ENCODE data around the gene NPAS2. TPM values are rescaled to one million over a fixed set of nuclear protein-coding genes. Genes with fewer than 3 reads are reported as not detected.

The NPAS2 gene
- total RNA-seq, 1 donor from 2014 or later: 10.7 TPM

DNA sequence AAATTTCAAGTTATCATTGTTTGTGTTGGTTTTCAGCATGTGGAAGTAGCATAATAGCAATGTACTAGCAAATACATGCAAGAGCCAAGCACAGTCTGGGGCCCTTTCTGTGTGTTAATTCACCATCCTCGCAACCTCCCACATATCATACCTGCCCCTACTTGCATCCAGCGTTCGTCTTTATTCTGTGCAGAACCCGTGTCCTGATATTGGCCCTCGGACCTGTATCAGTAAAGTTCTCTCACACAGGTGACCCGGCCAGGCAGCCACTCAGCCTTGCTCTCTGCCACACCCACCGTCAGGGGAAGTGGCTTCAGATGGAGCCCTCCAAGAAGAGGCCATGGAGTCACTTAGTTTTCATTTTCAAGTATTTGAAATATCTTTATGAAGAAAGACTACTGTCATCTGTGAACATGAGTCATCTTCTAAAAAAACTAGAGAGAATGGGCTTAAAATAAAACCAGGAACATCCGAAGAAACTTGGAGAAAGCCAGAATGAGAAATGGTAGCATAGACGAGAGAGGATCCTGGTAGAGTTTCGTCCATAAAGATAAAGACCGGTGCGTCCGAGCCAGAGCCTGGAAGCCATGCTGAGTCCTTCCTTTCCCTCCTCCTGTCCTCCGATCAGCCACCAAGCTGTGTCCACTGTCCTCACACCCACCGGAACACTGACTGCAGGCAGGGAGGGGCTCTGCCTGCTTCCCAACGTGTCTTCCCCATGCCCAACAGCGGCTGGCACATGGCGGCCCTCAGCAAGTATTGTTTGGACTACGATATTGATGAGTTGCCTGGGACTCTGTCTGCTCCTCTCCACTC is 124.9 kb downstream of the NPAS2 start:
- TF ChIP-seq CTCF (conservative IDR thresholded peaks at IDR 0.05): no peak
- DNase-seq (ENCODE audit: extremely low spot score, unreplicated experiment): no peak
- no peak overlapping the region for H3K4me3 Mint-ChIP-seq
- no peak overlapping the region for H3K27ac Mint-ChIP-seq
- H3K9me3 Mint-ChIP-seq: no peaks in the 10 kb centered on the region
- peaks cover 5% of the 10 kb centered on the region for H3K27me3 Mint-ChIP-seq
- peaks cover 5% of the 10 kb centered on the region for H3K36me3 Mint-ChIP-seq
- peaks cover 8% of the 10 kb centered on the region for H3K4me1 Mint-ChIP-seq (ENCODE audit: unreplicated experiment)

DNA sequence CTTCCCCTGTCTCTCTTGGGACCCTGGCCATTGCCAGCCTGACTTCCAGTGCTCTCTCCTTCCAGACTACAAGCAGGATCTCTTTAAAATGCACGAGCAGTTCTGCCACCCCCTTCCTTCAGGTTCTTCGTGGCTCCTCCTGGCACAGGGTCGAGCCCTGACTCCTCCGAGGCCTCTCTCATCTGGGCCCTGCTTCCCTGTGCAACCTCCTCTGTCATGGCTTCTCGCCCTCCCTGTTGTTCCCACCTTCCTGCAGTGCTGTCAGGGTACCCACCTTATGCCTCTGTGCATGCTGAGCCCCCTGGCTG is 125.4 kb downstream of the NPAS2 start:
- Mint-ChIP-seq H3K27ac (no peak overlapping the region), H3K36me3 (peaks cover 8% of the 10 kb centered on the region), H3K27me3 (peaks cover 5% of the 10 kb centered on the region), H3K4me3 (no peak overlapping the region), H3K9me3 (no peaks in the 10 kb centered on the region), H3K4me1 (ENCODE audit: unreplicated experiment) (peaks cover 8% of the 10 kb centered on the region)
- TF ChIP-seq CTCF (conservative IDR thresholded peaks at IDR 0.05): no peak
- DNase-seq (ENCODE audit: extremely low spot score, unreplicated experiment): no peak

DNA sequence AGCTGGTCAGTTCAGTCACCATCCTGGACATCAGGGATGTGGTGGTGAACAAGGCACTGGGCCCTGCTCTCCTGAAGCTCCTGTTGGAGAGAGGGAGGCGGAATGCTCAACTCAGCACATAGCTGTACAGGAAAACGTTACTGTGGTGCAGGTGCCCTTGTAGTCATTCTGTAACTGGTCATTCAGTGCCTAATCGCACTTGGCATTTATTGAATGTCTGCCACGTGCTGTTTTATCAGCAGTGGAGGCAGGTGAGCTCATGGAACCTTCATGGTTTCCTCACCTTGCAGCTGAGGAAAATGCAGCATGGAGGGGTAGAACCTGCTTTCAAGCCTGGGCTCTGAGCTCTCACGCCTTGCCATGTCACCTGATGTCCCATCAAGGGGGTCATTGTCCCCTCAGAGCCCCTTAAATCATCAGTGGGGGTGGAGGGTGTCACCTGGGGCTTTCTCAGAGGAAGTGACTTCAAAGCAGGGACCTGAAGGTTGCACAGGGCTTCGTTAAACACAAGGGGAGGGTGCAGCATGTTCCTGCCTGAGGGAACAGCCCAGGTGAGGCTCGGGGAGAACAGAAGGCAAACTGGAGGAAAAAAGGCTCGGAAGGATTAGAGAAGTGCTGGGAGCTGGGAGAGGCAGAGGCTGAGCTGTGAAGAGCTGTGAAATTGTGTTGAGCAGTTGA is 126.1 kb downstream of the NPAS2 start:
- Mint-ChIP-seq H3K27ac (no peak overlapping the region), H3K9me3 (no peaks in the 10 kb centered on the region), H3K27me3 (peaks cover 5% of the 10 kb centered on the region), H3K36me3 (peaks cover 8% of the 10 kb centered on the region), H3K4me3 (no peak overlapping the region), H3K4me1 (ENCODE audit: unreplicated experiment) (peaks cover 8% of the 10 kb centered on the region)
- no peak for DNase-seq (ENCODE audit: extremely low spot score, unreplicated experiment)
- no peak for TF ChIP-seq CTCF (conservative IDR thresholded peaks at IDR 0.05)

DNA sequence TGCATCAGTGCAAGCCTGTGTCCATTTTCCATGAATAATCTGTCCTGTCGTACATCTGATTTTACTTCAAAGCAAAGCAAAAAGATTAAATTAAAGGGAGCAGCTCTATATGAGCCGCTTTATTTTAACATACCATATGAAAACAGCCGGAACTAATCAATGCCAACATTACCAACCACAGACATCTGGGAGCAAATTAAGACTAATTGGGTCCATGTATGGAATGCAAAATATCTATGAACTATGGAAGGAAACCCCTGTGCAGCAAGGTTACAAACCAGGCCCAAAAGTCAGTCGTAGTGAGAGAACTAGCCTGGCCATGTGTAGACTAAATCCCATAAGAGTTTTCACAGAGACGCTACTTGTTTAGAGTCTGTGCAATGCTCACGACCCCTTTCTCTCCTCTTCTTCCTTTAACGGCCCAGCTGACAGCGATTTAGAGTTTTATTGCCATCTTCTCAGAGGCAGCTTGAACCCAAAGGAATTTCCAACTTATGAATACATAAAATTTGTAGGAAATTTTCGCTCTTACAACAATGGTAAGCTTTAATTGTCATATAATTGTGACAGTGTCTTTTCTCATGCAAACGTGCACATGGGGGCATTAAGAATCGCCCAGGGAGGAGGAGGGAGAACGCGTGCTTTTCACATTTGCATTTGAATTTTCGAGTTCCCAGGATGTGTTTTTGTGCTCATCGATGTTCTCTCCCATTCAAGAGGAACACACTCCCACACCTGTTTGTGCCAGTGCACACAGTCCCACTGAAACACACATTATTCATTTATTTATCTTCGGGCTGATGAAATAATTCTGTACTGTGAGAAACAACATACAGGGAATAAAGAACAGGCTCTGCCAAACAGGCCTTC is 129.2 kb downstream of the NPAS2 start:
- TF ChIP-seq CTCF (conservative IDR thresholded peaks at IDR 0.05): no peak
- Mint-ChIP-seq H3K9me3 (no peaks in the 10 kb centered on the region), H3K4me1 (ENCODE audit: unreplicated experiment) (peaks cover 8% of the 10 kb centered on the region), H3K4me3 (no peak overlapping the region), H3K27me3 (peaks cover 5% of the 10 kb centered on the region), H3K27ac (no peak overlapping the region), H3K36me3 (peaks cover 8% of the 10 kb centered on the region)
- no peak for DNase-seq (ENCODE audit: extremely low spot score, unreplicated experiment)

GRCh38 chr2:100952512-100952911 is 132.6 kb downstream of the NPAS2 start:
- Mint-ChIP-seq H3K27ac (no peak overlapping the region), H3K36me3 (peaks cover 3% of the 10 kb centered on the region), H3K27me3 (no peaks in the 10 kb centered on the region), H3K4me3 (no peak overlapping the region), H3K9me3 (no peaks in the 10 kb centered on the region), H3K4me1 (ENCODE audit: unreplicated experiment) (peaks cover 8% of the 10 kb centered on the region)
- no peak for TF ChIP-seq CTCF (conservative IDR thresholded peaks at IDR 0.05)
- no peak for DNase-seq (ENCODE audit: extremely low spot score, unreplicated experiment)

All from type B pancreatic cell (in vitro differentiated cells).